Transverse colon (tissue), 4 donors: ENCODE measurements around the gene HSD17B7.

Source experiments
- EP300 ChIP-seq: sonication (generic); formaldehyde crosslinking; IDR thresholded peaks from one replicate; pipeline ENCODE4 v1.6.1; 2017; ENCODE audit warnings: antibody characterized with exemption, low read depth
- POLR2A ChIP-seq: fragments of 450-650 bp; IDR thresholded peaks from one replicate; pipeline ENCODE4 v1.6.1; 2016; ENCODE audit warnings: antibody characterized with exemption, mild to moderate bottlenecking, moderate library complexity
- POLR2AphosphoS5 ChIP-seq, 3 donors: sonication (generic); formaldehyde crosslinking; IDR thresholded peaks; one replicate each; pipeline ENCODE4 v1.6.1; 2016; ENCODE audit warnings: antibody characterized with exemption in 3 of 3
- TF ChIP-seq, protein P1 (sequence below), 5 experiments: fragments of 200-600 bp in 3 of 5; fragments of 450-650 bp in 2 of 5; sonication (generic) in 3 of 5; IDR thresholded peaks; 1 replicate in 2 of 5; 2 replicates in 3 of 5; pipeline ENCODE4 v1.5.1; 2016 to 2017; ENCODE audit warnings: antibody characterized with exemption in 5 of 5, inconsistent platforms in 3 of 5, mild to moderate bottlenecking in 2 of 5, moderate library complexity in 1 of 5

GRCh38 chr1:162753998-162754585 is 36.4 kb upstream of the HSD17B7 start:
- TF ChIP-seq, protein P1, sequence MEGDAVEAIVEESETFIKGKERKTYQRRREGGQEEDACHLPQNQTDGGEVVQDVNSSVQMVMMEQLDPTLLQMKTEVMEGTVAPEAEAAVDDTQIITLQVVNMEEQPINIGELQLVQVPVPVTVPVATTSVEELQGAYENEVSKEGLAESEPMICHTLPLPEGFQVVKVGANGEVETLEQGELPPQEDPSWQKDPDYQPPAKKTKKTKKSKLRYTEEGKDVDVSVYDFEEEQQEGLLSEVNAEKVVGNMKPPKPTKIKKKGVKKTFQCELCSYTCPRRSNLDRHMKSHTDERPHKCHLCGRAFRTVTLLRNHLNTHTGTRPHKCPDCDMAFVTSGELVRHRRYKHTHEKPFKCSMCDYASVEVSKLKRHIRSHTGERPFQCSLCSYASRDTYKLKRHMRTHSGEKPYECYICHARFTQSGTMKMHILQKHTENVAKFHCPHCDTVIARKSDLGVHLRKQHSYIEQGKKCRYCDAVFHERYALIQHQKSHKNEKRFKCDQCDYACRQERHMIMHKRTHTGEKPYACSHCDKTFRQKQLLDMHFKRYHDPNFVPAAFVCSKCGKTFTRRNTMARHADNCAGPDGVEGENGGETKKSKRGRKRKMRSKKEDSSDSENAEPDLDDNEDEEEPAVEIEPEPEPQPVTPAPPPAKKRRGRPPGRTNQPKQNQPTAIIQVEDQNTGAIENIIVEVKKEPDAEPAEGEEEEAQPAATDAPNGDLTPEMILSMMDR (IDR thresholded peaks at IDR 0.05): no peak
- TF ChIP-seq POLR2AphosphoS5 (IDR thresholded peaks at IDR 0.05) (no peak), POLR2A (no peak), EP300 (no peak)
